HG02763 (cell line): ENCODE results near the gene ZNF334.
A peak's percentile ranks its signal among the peaks of the same experiment; 100 is the strongest.

Source experiments
- ATAC-seq: cut with Tn5 transposase; IDR thresholded peaks from one replicate; pipeline ENCODE4 v1.9.1; 2021; ENCODE audit warnings: mild to moderate bottlenecking, moderate library complexity; ENCODE audit not compliant: unreplicated experiment

The ZNF334 gene

GRCh38 chr20:46512943-46513844, at the start of gene ZNF334:
ZNF334 (minus strand) TSS chr20:46513559; CDS start chr20:46512102, 1,457 bp downstream.
- ATAC-seq, result peak; percentile 50

- no peak for ATAC-seq
Observed at GRCh38 chr20:46562373-46563169, 49.2 kb upstream of the ZNF334 start.

GRCh38 chr20:46562009-46562372, 48.6 kb upstream of the ZNF334 start:
- no peak for ATAC-seq

GRCh38 chr20:46559685-46560440, 46.5 kb upstream of the ZNF334 start:
- ATAC-seq, result no peak

DNA sequence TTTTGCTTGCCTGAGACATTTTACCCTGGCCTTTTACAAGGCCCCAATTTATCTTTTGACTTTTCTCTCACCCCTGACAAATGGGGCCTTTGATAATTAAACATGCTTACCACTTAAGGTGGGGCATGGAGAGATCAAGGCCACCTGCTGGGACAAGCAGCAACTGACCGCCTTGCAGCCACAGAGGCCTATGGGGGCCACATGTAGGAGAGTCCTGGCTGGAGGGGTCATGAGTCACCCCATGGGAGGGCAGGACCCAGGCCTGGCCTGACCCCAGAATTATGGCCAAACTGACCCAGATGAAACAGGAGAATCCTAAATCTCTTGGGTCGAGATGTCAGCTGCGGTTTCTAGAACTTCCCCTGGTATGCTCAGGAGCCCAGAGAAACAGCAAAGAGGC, 45.6 kb upstream of the ZNF334 start:
- ATAC-seq, result no peak

GRCh38 chr20:46558511-46558959, 45.2 kb upstream of the ZNF334 start:
- no peak for ATAC-seq

GRCh38 chr20:46557231-46557956, 44.0 kb upstream of the ZNF334 start:
- no peak for ATAC-seq

- no peak for ATAC-seq
Observed at GRCh38 chr20:46555370-46555956, 42.1 kb upstream of the ZNF334 start.

DNA sequence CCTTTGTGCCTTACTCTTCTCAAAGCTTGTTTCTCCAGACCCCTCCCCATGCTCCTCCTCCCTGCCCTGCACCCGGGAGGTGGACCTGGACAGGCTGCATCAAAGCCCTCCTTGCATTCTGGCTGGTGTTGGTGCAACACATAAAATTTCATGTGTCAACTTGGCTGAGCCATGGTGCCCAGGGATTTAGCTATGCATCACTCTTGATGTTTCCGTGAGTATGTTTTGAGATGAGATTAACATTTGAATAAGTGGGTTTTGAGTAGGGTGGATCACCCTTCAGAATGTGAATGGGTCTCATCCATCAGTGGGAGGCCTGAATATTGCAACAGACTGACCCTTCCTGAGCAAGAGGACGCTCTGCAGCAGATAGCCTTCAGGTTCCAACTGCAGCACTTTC, 41.5 kb upstream of the ZNF334 start:
- no peak for ATAC-seq

- ATAC-seq, result no peak
Observed at GRCh38 chr20:46553926-46554325, 40.6 kb upstream of the ZNF334 start.

DNA sequence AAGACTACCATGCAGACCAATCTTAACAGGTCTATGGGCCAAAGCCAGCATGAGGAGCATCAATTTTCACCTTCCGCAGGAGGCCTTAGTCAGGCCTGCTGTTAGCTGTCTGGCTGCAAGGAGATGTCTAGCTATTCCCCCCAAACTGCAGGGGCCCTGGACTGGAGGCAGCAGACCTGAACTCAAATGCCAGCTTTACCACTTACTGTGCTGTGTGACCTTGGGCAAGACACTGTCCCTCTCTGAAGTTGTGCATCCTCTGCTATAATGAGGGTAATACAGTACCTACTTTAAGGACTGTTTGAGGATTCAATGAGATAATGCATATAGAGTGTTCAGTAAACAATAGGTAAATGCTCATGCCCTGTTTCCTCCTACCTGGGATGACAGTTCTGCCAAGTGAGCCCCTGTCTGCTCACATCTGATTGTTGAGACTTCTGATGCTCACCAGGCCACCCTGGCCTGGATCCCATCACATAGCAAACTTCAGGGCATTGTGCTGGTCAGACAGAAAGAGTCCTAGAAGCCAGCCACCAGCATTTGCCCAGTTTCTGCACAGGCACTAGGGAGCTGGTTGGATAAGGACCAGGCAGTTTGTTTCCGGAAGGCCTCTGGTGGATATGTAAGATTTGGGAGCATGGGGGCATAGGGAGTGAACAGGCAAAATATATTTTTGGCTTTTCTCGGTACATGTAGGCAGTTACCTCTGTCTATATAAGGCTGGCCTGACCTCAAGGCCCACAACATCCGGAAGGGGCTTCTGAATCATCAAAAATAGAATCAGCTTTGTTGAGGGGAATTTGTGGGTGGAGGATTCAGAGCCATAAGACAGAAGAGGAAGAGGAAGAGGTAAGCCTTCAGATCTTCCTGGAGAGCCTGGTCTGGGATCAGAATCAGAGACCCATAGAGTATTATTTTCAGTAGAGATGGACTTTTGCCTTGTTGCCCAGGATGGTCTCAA, 39.4 kb upstream of the ZNF334 start:
- ATAC-seq, result peak; percentile 50

GRCh38 chr20:46551522-46552381, 38.4 kb upstream of the ZNF334 start:
- no peak for ATAC-seq

- ATAC-seq, result no peak
Observed at GRCh38 chr20:46550461-46550860, 37.1 kb upstream of the ZNF334 start, which contains the start of gene OCSTAMP. OCSTAMP (minus strand) TSS chr20:46550654; CDS start chr20:46550560, 94 bp downstream.

DNA sequence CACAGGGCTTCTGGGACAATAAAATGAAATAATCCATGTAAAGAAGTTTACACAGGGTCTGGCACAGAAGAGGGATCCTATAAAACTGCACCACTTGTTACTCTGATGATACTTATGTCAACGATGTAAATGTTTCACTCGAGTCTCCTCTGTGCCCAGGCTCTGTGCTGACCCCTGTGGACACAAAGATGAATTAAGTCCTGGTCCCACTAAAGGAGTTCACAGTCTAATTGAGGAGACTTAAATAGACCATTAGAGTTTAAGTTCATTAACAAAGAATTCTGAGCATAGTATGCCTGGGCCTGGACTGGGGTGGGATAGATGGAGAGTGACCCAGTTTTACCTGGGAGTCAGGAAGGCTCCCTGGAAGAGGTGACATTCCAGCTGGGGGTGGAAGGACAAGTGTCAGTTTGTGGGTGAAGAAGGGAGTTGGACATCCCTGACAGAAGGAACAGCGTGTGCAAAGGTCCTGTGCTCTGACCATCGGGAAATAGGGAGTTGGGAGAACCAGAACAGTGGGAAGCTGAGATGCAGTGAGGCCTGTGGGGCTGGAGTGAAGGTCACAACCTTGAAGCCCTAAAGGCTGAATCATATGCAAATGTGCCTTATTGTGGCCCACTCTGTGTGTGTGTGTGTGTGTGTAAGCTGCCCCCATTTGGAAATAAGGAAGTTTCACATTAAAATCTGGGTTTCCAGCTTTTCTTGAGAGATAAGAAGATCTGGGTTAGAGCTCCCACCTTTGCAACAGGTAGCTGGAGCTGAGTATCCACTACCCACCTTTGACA, 36.0 kb upstream of the ZNF334 start:
- ATAC-seq, result no peak

GRCh38 chr20:46548688-46549087, 35.3 kb upstream of the ZNF334 start:
- no peak for ATAC-seq

- no peak for ATAC-seq
Observed at GRCh38 chr20:46547995-46548394, 34.6 kb upstream of the ZNF334 start.

GRCh38 chr20:46546936-46547335, 33.6 kb upstream of the ZNF334 start:
- no peak for ATAC-seq
